Caco-2 (cell line): Measurements from ENCODE around the gene SLC27A4. TPM values are rescaled to one million over a fixed set of nuclear protein-coding genes. Genes with fewer than 3 reads are reported as not detected.

ENCODE experiments used
- BruUV-seq: library from RNA; stranded (reverse); fragments of 400-500 nt; replicated peaks from 2 replicates; lab custom pipeline; 2021; lab: Mats Ljungman, UMichigan
- CTCF ChIA-PET: fragments of 300-600 bp; sonication (Branson Sonifier 250); formaldehyde crosslinking; loops from one replicate; lab custom pipeline; 2022; ENCODE audit warnings: antibody characterized with exemption; lab: Charles Lee
- POLR2A ChIA-PET: fragments of 300-600 bp; sonication (Branson Sonifier 250); formaldehyde crosslinking; loops from one replicate; lab custom pipeline; 2022; ENCODE audit warnings: antibody characterized with exemption; lab: Charles Lee
- DNase-seq, 2 experiments: peaks; one replicate each; pipeline versions ENCODE4 v3.0.0 to v3.0.0-alpha.2; 2020 to 2022
- H3K27me3 ChIP-seq: replicated peaks from 2 replicates; pipeline ENCODE4 v1.6.0; 2011; ENCODE audit warnings: low read length; ENCODE audit not compliant: control insufficient read depth, insufficient read depth
- H3K36me3 ChIP-seq: 2 replicates; pipeline ENCODE4 v1.5.1; 2011; ENCODE audit warnings: low read length; ENCODE audit not compliant: control insufficient read depth, insufficient read depth
- H3K4me1 ChIP-seq: fragments of 250-450 bp; sonication (Bioruptor Pico); 2 replicates; pipeline ENCODE4 v1.5.1; 2020; ENCODE audit warnings: mild to moderate bottlenecking
- H3K4me3 ChIP-seq: 2 replicates; pipeline ENCODE4 v1.5.1; 2011; ENCODE audit warnings: low read depth, mild to moderate bottlenecking, control low read depth, low read length
- H3K9me3 ChIP-seq: fragments of 250-450 bp; sonication (Bioruptor Pico); 2 replicates; pipeline ENCODE4 v1.5.1; 2020; ENCODE audit warnings: mild to moderate bottlenecking, moderate library complexity
- H3K27ac Mint-ChIP-seq: one replicate; pipeline ENCODE4 v1.8.0; 2022; ENCODE audit warnings: mixed read lengths; ENCODE audit not compliant: unreplicated experiment
- H3K27me3 Mint-ChIP-seq: one replicate; pipeline ENCODE4 v1.8.0; 2022; ENCODE audit warnings: mixed read lengths; ENCODE audit not compliant: insufficient read depth, unreplicated experiment
- H3K36me3 Mint-ChIP-seq: one replicate; pipeline ENCODE4 v1.8.0; 2022; ENCODE audit warnings: mild to moderate bottlenecking, mixed read lengths; ENCODE audit not compliant: insufficient read depth, unreplicated experiment
- H3K4me1 Mint-ChIP-seq: one replicate; pipeline ENCODE4 v1.8.0; 2022; ENCODE audit warnings: low read depth, mixed read lengths; ENCODE audit not compliant: unreplicated experiment
- H3K4me3 Mint-ChIP-seq: one replicate; pipeline ENCODE4 v1.8.0; 2022; ENCODE audit warnings: mild to moderate bottlenecking, moderate library complexity, mixed read lengths; ENCODE audit not compliant: unreplicated experiment
- H3K9me3 Mint-ChIP-seq: one replicate; pipeline ENCODE4 v1.8.0; 2022; ENCODE audit warnings: mixed read lengths; ENCODE audit not compliant: unreplicated experiment
- intact Hi-C: fragments of 100-400 bp; cut with micrococcal nuclease; formaldehyde crosslinking; loops from one replicate; pipeline ENCODE4 v1.10.0; 2022; ENCODE audit not compliant: unreplicated experiment
- total RNA-seq: library from RNA; stranded (reverse); gene quantifications from 2 replicates; pipeline ENCODE4 v1.2.3, GENCODE V29; 2022
- TF ChIP-seq, protein P1 (sequence below), 2 experiments: fragments of 200-600 bp in 1 of 2; IDR thresholded peaks; 1 replicate in 1 of 2; 2 replicates in 1 of 2; pipeline versions ENCODE4 v1.5.1 to v1.8.0; 2011 to 2022; ENCODE audit warnings: antibody characterized with exemption in 1 of 2, control low read depth in 1 of 2, inconsistent platforms in 1 of 2, low read depth in 1 of 2, low read length in 1 of 2, mild to moderate bottlenecking in 1 of 2, moderate library complexity in 1 of 2; ENCODE audit not compliant: insufficient read depth in 1 of 2, severe bottlenecking in 1 of 2, unreplicated experiment in 1 of 2

Gene SLC27A4
- total RNA-seq, 1 experiment from 2014 or later, result 22.8 TPM

DNA sequence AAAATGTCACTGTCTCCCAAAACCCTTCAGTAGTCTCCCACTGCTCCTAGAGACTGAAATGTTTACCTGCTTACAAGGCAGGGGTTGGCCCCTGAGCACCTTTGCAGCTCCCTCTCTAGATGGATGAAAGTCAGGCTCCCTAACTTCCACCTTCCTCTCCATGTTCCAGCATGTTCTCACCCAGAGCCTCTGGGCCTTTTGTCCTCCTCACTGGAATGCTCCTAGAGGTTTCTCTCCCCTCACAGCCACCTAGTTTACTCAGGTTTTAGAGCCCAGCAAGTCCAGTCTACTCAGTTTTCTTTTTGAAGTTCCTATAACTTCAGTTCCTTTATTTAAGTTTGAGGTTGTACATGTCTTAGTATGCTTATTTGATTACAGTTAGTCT, 30.0 kb downstream of the SLC27A4 start:
- peak overlapping the region; percentile 100 for H3K4me3 ChIP-seq
- TF ChIP-seq, protein P1, sequence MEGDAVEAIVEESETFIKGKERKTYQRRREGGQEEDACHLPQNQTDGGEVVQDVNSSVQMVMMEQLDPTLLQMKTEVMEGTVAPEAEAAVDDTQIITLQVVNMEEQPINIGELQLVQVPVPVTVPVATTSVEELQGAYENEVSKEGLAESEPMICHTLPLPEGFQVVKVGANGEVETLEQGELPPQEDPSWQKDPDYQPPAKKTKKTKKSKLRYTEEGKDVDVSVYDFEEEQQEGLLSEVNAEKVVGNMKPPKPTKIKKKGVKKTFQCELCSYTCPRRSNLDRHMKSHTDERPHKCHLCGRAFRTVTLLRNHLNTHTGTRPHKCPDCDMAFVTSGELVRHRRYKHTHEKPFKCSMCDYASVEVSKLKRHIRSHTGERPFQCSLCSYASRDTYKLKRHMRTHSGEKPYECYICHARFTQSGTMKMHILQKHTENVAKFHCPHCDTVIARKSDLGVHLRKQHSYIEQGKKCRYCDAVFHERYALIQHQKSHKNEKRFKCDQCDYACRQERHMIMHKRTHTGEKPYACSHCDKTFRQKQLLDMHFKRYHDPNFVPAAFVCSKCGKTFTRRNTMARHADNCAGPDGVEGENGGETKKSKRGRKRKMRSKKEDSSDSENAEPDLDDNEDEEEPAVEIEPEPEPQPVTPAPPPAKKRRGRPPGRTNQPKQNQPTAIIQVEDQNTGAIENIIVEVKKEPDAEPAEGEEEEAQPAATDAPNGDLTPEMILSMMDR (IDR thresholded peaks at IDR 0.05; ENCODE audit: insufficient read depth in 1 of 2, low read depth in 1 of 2, low read length in 1 of 2, severe bottlenecking in 1 of 2, unreplicated experiment in 1 of 2), result no peak
- no peaks in the 10 kb centered on the region for H3K9me3 Mint-ChIP-seq
- DNase-seq, result no peak
- no peaks in the 10 kb centered on the region for H3K27me3 ChIP-seq
- peak overlapping the region; percentile 79 for H3K4me3 Mint-ChIP-seq
- no peaks in the 10 kb centered on the region for H3K9me3 ChIP-seq
- ChIA-PET POLR2A (interaction anchor here (1.1 to 1.2 kb wide), 2 partner anchors 17 to 94 kb away, joined by 4 read pairs; partner anchors contain the start of genes GOLGA2 and SWI5), CTCF (interaction anchor here (0.8 to 2.7 kb wide), 4 partner anchors 8 to 265 kb away, joined by 3 to 28 read pairs (median 12); partner anchors contain the start of gene CERCAM)
- peak overlapping the region; percentile 71 for H3K27ac Mint-ChIP-seq
- H3K36me3 Mint-ChIP-seq, result no peaks in the 10 kb centered on the region
- peaks cover 14% of the 10 kb centered on the region for H3K4me1 Mint-ChIP-seq
- peaks cover 12% of the 10 kb centered on the region; the same call in 1 of the 2 replicates for H3K4me1 ChIP-seq
- intact Hi-C loops, result loop anchor here (10.0 kb wide), 1 partner anchor 134 kb away; the partner anchor contains the start of gene GLE1
- H3K27me3 Mint-ChIP-seq, result no peaks in the 10 kb centered on the region
- H3K36me3 ChIP-seq, result peaks cover 2% of the 10 kb centered on the region; the same call in 1 of the 2 replicates
- BruUV-seq, result no TSS peak

DNA sequence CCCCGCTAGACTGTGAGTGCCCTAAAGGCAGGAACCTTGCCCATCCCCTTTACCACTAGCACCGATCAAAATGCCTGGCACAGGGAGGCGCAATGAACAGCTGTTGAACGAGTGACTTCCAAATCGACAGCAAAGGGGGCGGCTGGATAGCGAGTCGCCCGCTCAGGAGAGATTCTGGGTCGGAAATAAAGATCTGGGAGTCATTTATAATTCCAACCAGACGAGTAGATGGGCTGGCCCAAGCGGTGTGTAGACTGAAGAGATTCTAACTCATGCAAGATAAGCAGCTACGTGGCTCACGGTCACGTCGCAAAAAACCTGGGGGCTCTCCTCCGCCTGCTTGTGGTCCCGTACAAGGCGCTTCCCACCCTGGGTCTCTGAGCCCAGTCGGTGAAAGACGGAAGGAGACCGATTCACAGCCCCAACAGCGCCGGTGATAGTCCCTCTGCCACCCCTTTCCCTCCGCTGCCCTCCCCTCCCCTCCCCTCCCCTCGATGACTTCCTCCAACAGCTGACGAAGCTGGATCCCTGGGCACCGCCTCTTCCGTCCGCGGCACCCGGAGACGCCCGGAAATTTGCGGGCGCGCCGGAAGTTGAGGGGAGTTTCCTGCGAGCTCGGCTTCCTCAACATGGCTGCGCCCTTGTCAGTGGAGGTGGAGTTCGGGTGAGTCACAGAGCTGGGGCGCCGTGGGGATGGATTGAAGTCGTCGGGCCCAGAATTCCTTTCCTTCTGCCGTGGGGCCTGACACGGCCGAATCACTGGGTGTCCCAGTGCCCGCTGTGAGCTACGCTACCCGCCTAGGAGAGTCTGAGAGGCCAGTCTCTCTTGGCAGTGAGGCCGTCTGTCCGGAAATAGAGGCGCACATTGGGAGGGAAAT, 30.7 kb downstream of the SLC27A4 start, which contains the start of gene URM1:
Gene URM1, plus strand, starts transcription at position 623 of the 878 bp plus-strand sequence. Its CDS starts 7 bp downstream, at position 630.
- Histone ChIP-seq H3K4me1 (peaks cover 12% of the 10 kb centered on the region; the same call in 1 of the 2 replicates), H3K27me3 (no peaks in the 10 kb centered on the region), H3K36me3 (peaks cover 2% of the 10 kb centered on the region; the same call in 1 of the 2 replicates), H3K4me3 (peak within 1 kb of the TSS; percentile 100), H3K9me3 (no peaks in the 10 kb centered on the region)
- TF ChIP-seq, protein P1 (IDR thresholded peaks at IDR 0.05; ENCODE audit: insufficient read depth in 1 of 2, low read depth in 1 of 2, low read length in 1 of 2, severe bottlenecking in 1 of 2, unreplicated experiment in 1 of 2), result no peak
- intact Hi-C loops, result loop anchor here (1.0 to 10.0 kb wide), 2 partner anchors 30 to 134 kb away; partner anchors contain the start of gene GLE1
- Mint-ChIP-seq H3K4me1 (peaks cover 14% of the 10 kb centered on the region), H3K27me3 (no peaks in the 10 kb centered on the region), H3K27ac (peak within 1 kb of the TSS; percentile 71), H3K9me3 (no peaks in the 10 kb centered on the region), H3K36me3 (no peaks in the 10 kb centered on the region), H3K4me3 (peak within 1 kb of the TSS; percentile 79)
- DNase-seq, result peak; percentile 93 to 94
- ChIA-PET CTCF (interaction anchor here (0.6 to 2.7 kb wide), 11 partner anchors 9 to 657 kb away, joined by 3 to 28 read pairs (median 5); partner anchors contain the start of genes CERCAM, SH3GLB2 and SLC27A4), POLR2A (interaction anchor here (0.5 to 1.5 kb wide), 12 partner anchors 9 to 447 kb away, joined by 4 to 11 read pairs (median 4); partner anchors contain the start of genes ENDOG, GOLGA2, ODF2 and SPTAN1)
- BruUV-seq, result TSS peak; percentile 98
